GM10248 (cell line): ENCODE results near the gene TRPM2.

Source experiments
- CTCF ChIA-PET: fragments of 300-600 bp; sonication (Branson Sonifier 250); formaldehyde crosslinking; extraction: SDS; loops from one replicate; lab custom pipeline; 2021; ENCODE audit warnings: antibody characterized with exemption; lab: Yijun Ruan, JAX
- POLR2A ChIA-PET: fragments of 350-650 bp; sonication (Branson Sonifier 250); formaldehyde crosslinking; extraction: SDS; loops from one replicate; lab custom pipeline; 2020; ENCODE audit warnings: antibody characterized with exemption; lab: Yijun Ruan, JAX
- DNase-seq: peaks from one replicate; pipeline ENCODE4 v3.0.0; 2012; ENCODE audit errors: extremely low spot score
- TF ChIP-seq, protein P1 (sequence below): IDR thresholded peaks from 2 replicates; pipeline ENCODE4 v1.5.1; 2012; ENCODE audit warnings: mild to moderate bottlenecking, low read depth; ENCODE audit errors: extremely low read depth, missing control alignments, control extremely low read depth

TRPM2 gene

DNA sequence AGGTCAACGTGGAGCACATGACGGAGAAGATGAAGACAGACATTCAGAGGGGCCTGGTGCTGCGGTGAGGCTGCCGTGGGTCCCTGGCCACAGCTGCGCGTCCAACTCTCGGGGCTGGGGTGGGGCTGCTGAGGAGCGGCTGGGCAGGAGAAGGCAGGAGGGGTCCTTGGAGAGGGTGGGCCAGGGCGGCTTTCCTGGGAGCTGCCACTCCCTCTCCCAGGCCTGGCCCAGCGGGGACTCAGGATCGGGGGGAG is 28.6 kb upstream of the TRPM2 start:
- POLR2A ChIA-PET = no interaction called here
- TF ChIP-seq, protein P1, sequence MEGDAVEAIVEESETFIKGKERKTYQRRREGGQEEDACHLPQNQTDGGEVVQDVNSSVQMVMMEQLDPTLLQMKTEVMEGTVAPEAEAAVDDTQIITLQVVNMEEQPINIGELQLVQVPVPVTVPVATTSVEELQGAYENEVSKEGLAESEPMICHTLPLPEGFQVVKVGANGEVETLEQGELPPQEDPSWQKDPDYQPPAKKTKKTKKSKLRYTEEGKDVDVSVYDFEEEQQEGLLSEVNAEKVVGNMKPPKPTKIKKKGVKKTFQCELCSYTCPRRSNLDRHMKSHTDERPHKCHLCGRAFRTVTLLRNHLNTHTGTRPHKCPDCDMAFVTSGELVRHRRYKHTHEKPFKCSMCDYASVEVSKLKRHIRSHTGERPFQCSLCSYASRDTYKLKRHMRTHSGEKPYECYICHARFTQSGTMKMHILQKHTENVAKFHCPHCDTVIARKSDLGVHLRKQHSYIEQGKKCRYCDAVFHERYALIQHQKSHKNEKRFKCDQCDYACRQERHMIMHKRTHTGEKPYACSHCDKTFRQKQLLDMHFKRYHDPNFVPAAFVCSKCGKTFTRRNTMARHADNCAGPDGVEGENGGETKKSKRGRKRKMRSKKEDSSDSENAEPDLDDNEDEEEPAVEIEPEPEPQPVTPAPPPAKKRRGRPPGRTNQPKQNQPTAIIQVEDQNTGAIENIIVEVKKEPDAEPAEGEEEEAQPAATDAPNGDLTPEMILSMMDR = no peak
- DNase-seq = no peak
- CTCF ChIA-PET = interaction anchor here (2.7 kb wide), 1 partner anchor 27 kb away, joined by 7 read pairs; no protein-coding TSS in a partner anchor

DNA sequence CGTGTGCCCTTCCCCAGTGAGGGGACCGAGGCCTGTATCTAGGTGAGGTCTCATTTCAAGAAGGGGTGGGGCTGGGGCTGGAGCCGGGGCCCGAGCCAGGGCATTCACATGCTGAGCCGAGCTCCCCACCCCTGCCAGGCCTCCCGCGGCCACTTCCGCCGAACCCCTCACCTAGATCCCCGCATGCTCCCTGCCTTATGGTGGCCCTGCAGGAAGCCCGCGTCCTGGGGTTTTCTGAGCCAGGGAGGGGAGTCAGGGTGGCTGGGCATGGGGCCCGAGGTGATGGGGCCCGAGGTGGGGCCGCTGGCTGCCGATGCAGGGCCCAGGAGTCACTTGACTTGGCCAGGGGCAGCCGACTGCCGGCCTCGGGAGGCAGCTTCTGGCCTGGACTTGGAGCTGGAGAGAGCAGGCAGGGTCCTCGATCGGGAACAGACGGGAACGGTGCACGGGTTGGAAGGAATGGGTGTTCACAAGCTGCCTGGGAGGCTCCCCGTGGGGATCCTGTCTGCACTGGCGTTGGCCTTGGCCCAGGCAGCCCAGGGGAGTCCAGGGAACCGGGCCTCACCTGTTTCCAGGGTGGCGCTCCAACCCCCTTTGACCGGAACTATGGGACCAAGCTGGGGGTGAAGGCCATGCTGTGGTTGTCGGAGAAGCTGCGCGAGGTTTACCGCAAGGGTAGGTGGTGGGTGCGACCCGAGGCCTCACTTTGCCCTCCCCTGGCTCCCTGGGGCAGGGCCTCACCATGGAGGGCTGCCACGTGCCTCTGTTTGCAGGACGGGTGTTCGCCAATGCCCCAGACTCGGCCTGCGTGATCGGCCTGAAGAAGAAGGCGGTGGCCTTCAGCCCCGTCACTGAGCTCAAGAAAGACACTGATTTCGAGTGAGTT is 27.8 kb upstream of the TRPM2 start:
- TF ChIP-seq, protein P1 = no peak
- CTCF ChIA-PET = interaction anchor here (1.1 to 2.7 kb wide), 2 partner anchors 22 to 28 kb away, joined by 3 to 7 read pairs; no protein-coding TSS in a partner anchor
- POLR2A ChIA-PET = interaction anchor here (0.6 kb wide), 1 partner anchor 14 kb away, joined by 3 read pairs; the partner anchor contains the start of gene CFAP410
- DNase-seq = no peak

DNA sequence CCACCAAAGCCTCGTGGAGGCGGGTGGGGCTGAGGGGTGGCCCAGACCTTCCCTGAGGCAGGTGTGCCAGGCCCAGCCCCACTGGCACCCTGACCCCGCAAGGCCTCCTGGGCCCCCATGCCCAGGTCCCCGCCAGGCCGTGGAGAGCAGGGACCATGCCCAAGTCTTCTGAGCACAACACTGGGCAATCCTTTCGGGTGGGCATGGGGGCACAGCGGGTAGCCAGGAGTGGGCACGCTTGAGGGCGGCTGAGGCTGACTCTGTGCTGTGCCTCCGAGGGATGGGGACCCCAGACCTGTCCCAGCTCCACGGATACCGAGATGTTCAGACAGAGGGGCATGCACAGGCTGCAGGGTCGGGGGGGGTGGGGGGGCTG is 27.2 kb upstream of the TRPM2 start:
- ChIA-PET CTCF (interaction anchor here (1.1 to 2.7 kb wide), 2 partner anchors 22 to 28 kb away, joined by 3 to 7 read pairs; no protein-coding TSS in a partner anchor), POLR2A (interaction anchor here (0.6 kb wide), 1 partner anchor 13 kb away, joined by 3 read pairs; the partner anchor contains the start of gene CFAP410)
- TF ChIP-seq, protein P1 = no peak
- DNase-seq = no peak

DNA sequence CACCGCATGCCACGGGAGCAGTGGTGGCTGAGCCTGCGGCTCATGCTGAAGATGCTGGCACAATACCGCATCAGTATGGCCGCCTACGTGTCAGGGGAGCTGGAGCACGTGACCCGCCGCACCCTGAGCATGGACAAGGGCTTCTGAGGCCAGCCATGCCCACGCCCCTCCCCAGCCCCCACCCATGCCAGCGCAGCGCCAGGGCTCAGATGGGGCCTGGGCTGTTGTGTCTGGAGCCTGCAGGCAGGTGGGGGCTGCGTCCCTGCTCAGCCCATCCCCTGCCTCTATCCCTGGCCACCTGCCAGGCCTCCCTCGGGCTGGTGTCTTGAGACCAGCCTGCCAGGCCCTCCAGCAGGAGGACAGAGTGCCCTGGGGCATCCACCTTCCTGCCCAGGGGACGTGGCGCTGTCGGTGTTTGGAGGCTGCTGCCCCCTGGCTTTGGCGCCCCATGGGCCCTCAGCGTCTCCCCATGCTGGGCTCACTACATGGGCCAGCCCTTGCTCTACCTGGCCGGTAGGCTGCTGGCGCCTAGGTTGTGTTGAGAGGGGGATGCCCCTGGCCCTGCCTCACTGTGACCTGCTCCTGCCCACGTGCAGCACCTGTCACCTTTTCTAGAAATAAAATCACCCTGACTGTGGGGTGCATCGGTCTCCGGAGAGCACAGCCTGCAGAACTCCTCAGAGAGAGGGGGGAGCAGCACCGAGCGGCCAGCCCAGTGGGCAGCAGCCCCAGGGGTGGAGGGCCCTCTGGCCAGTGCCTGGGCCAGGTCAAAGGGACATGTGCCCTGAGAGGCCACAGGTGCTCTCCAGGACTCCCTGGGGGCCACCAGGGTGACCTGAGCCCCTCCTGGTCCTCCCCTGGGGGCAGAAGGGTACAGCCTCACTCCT is 26.5 kb upstream of the TRPM2 start:
- DNase-seq = no peak
- POLR2A ChIA-PET = interaction anchor here (0.6 kb wide), 1 partner anchor 12 kb away, joined by 3 read pairs; the partner anchor contains the start of gene CFAP410
- TF ChIP-seq, protein P1 = no peak
- CTCF ChIA-PET = interaction anchor here (2.4 kb wide), 1 partner anchor 11 kb away, joined by 6 read pairs; no protein-coding TSS in a partner anchor

DNA sequence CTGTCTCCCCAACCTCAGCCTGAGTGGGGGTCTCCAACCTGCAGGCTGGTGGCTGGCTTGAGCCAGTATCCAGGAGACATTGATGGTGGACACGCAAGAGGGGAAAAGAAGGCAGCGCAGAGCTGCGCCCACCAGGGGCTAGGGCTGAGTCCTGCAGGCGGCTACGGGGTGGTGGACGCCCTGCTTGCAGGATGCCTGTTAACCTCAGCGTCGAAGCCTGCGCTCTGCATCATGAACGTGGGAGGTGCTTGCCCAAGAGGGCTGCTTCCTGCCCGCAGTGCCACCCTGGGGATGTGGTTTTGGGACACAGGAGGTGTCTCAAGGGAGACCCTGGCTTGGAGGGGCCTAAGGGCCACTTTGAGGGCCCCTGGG is 25.8 kb upstream of the TRPM2 start:
- no peak for DNase-seq
- ChIA-PET POLR2A (no interaction called here), CTCF (interaction anchor here (2.4 kb wide), 1 partner anchor 10 kb away, joined by 6 read pairs; no protein-coding TSS in a partner anchor)
- TF ChIP-seq, protein P1 = no peak
